Stimulated activated naive CD8-positive, alpha-beta T cell treated with anti-CD3 and anti-CD28 coated beads, Interleukin-15, amount 100 ng/mL, for 72 hours (primary cell): ENCODE measurements around the gene NUDCD3.
"Not testable (repeated sequence)": the region's sequence is repeated elsewhere in the genome, so short reads cannot be mapped to it uniquely, and the experiment has no call there.

Experiments
- ATAC-seq: fragments of 150-1000 bp; cut with Tn5 transposase; 2 replicates; pipeline ENCODE4 v1.10.0; 2021; ENCODE audit warnings: mild to moderate bottlenecking, moderate library complexity
- DNase-seq, 2 donors: peaks; one replicate each; pipeline ENCODE4 v3.0.0; 2021 to 2022
- H3K27ac Mint-ChIP-seq, 2 donors: one replicate each; pipeline ENCODE4 v1.8.0; 2022; ENCODE audit warnings: mild to moderate bottlenecking in 2 of 2, mixed read lengths in 2 of 2, moderate library complexity in 2 of 2
- H3K27me3 Mint-ChIP-seq: one replicate; pipeline ENCODE4 v1.8.0; 2022; ENCODE audit warnings: mixed read lengths
- H3K4me1 Mint-ChIP-seq: one replicate; pipeline ENCODE4 v1.8.0; 2022; ENCODE audit warnings: mild to moderate bottlenecking, mixed read lengths
- H3K4me3 Mint-ChIP-seq, 2 donors: one replicate each; pipeline ENCODE4 v1.8.0; 2022; ENCODE audit warnings: mild to moderate bottlenecking in 2 of 2, mixed read lengths in 2 of 2, moderate library complexity in 1 of 2
- H3K9me3 Mint-ChIP-seq, 2 donors: one replicate each; pipeline ENCODE4 v1.8.0; 2022; ENCODE audit warnings: mixed read lengths in 2 of 2

Gene NUDCD3

GRCh38 chr7:44448922-44449583, 41.4 kb downstream of the NUDCD3 start:
- Mint-ChIP-seq H3K27me3 (no peaks in the 10 kb centered on the region), H3K9me3 (peaks cover 0 to 6% of the 10 kb centered on the region in 2 donors), H3K4me3 (no peak overlapping the region), H3K4me1 (peaks cover 41% of the 10 kb centered on the region), H3K27ac (peak overlapping the region in 1 of 2 donors; percentile 91)
- ATAC-seq (no peak), DNase-seq (no peak)

- Mint-ChIP-seq H3K27me3 (no peaks in the 10 kb centered on the region), H3K4me1 (peaks cover 39% of the 10 kb centered on the region), H3K9me3 (peaks cover 0 to 6% of the 10 kb centered on the region in 2 donors), H3K4me3 (no peak overlapping the region), H3K27ac (peak overlapping the region in 1 of 2 donors; percentile 14)
- no peak for DNase-seq
- no peak for ATAC-seq
These were observed 42.5 kb downstream of the NUDCD3 start for GRCh38 chr7:44447874-44448425.

GRCh38 chr7:44445986-44446671, 44.3 kb downstream of the NUDCD3 start:
- Mint-ChIP-seq H3K27ac (no peak overlapping the region), H3K4me1 (peaks cover 44% of the 10 kb centered on the region), H3K27me3 (no peaks in the 10 kb centered on the region), H3K4me3 (no peak overlapping the region), H3K9me3 (peaks cover 0 to 6% of the 10 kb centered on the region in 2 donors)
- ATAC-seq, result no peak
- no peak for DNase-seq

GRCh38 chr7:44441079-44441478, 49.4 kb downstream of the NUDCD3 start:
- Mint-ChIP-seq H3K27ac (no peak overlapping the region), H3K4me1 (peaks cover 50% of the 10 kb centered on the region), H3K9me3 (peaks cover 0 to 6% of the 10 kb centered on the region in 2 donors), H3K4me3 (no peak overlapping the region), H3K27me3 (no peaks in the 10 kb centered on the region)
- DNase-seq, result no peak
- no peak for ATAC-seq

GRCh38 chr7:44440577-44441078, 49.8 kb downstream of the NUDCD3 start:
- Mint-ChIP-seq H3K4me3 (no peak overlapping the region), H3K27ac (no peak overlapping the region), H3K27me3 (no peaks in the 10 kb centered on the region), H3K9me3 (peaks cover 0 to 6% of the 10 kb centered on the region in 2 donors), H3K4me1 (peaks cover 53% of the 10 kb centered on the region)
- DNase-seq, result no peak
- ATAC-seq, result no peak

GRCh38 chr7:44439926-44440325, 50.5 kb downstream of the NUDCD3 start:
- ATAC-seq (no peak), DNase-seq (no peak)
- peaks cover 56% of the 10 kb centered on the region for H3K4me1 Mint-ChIP-seq
- H3K9me3 Mint-ChIP-seq, result no peaks in the 10 kb centered on the region
- no peaks in the 10 kb centered on the region for H3K27me3 Mint-ChIP-seq
- H3K4me3 Mint-ChIP-seq, result no peak overlapping the region
- no peak overlapping the region for H3K27ac Mint-ChIP-seq

- H3K27me3 Mint-ChIP-seq, result no peaks in the 10 kb centered on the region
- H3K9me3 Mint-ChIP-seq, result no peaks in the 10 kb centered on the region
- DNase-seq (no peak), ATAC-seq (no peak)
- H3K27ac Mint-ChIP-seq, result no peak overlapping the region
- no peak overlapping the region for H3K4me3 Mint-ChIP-seq
- H3K4me1 Mint-ChIP-seq, result peaks cover 65% of the 10 kb centered on the region
These were observed 51.6 kb downstream of the NUDCD3 start for GRCh38 chr7:44438816-44439215.

GRCh38 chr7:44434201-44434600, 56.3 kb downstream of the NUDCD3 start:
- no peak for DNase-seq
- H3K9me3 Mint-ChIP-seq, result no peaks in the 10 kb centered on the region
- H3K4me1 Mint-ChIP-seq, result peaks cover 60% of the 10 kb centered on the region
- no peak overlapping the region for H3K4me3 Mint-ChIP-seq
- H3K27me3 Mint-ChIP-seq, result no peaks in the 10 kb centered on the region
- no peak for ATAC-seq
- H3K27ac Mint-ChIP-seq, result peak overlapping the region in 1 of 2 donors; percentile 66

- Mint-ChIP-seq H3K9me3 (no peaks in the 10 kb centered on the region), H3K27ac (peak overlapping the region in 1 of 2 donors; percentile 21)
- ATAC-seq, result no peak
These were observed 57.0 kb downstream of the NUDCD3 start for GRCh38 chr7:44433255-44434022.

GRCh38 chr7:44432381-44432977, 58.0 kb downstream of the NUDCD3 start:
- no peak overlapping the region for H3K27ac Mint-ChIP-seq
- DNase-seq, result no peak
- H3K4me1 Mint-ChIP-seq, result peaks cover 59% of the 10 kb centered on the region
- no peak overlapping the region for H3K4me3 Mint-ChIP-seq
- H3K9me3 Mint-ChIP-seq, result no peaks in the 10 kb centered on the region
- ATAC-seq, result no peak
- H3K27me3 Mint-ChIP-seq, result no peaks in the 10 kb centered on the region

More at GRCh38 chr7:44433255-44434022, 57.0 kb downstream of the NUDCD3 start:
- DNase-seq, result no peak
- Mint-ChIP-seq H3K27me3 (no peaks in the 10 kb centered on the region), H3K4me3 (no peak overlapping the region), H3K4me1 (peaks cover 60% of the 10 kb centered on the region)

GRCh38 chr7:44431091-44431608, 59.3 kb downstream of the NUDCD3 start:
- Mint-ChIP-seq H3K27ac (no peak overlapping the region), H3K4me1 (peaks cover 48% of the 10 kb centered on the region), H3K4me3 (no peak overlapping the region), H3K9me3 (no peaks in the 10 kb centered on the region), H3K27me3 (no peaks in the 10 kb centered on the region)
- ATAC-seq (peak; percentile 59), DNase-seq (no peak)

GRCh38 chr7:44430054-44430453, 60.4 kb downstream of the NUDCD3 start:
- DNase-seq, result no peak
- Mint-ChIP-seq H3K9me3 (no peaks in the 10 kb centered on the region), H3K27me3 (no peaks in the 10 kb centered on the region), H3K27ac (no peak overlapping the region), H3K4me3 (no peak overlapping the region), H3K4me1 (peaks cover 42% of the 10 kb centered on the region)
- ATAC-seq, result no peak

- H3K27ac Mint-ChIP-seq, H3K9me3 Mint-ChIP-seq, DNase-seq, H3K4me3 Mint-ChIP-seq, ATAC-seq, H3K27me3 Mint-ChIP-seq: not testable (repeated sequence)
- H3K4me1 Mint-ChIP-seq, result peaks cover 50% of the 10 kb centered on the region
These were observed 65.7 kb downstream of the NUDCD3 start for GRCh38 chr7:44424762-44425161.

GRCh38 chr7:44416941-44417340, 73.5 kb downstream of the NUDCD3 start:
- Mint-ChIP-seq H3K9me3 (peaks cover 1 to 2% of the 10 kb centered on the region in 2 donors), H3K4me1 (peaks cover 50% of the 10 kb centered on the region), H3K27ac (no peak overlapping the region), H3K27me3 (no peaks in the 10 kb centered on the region), H3K4me3 (no peak overlapping the region)
- DNase-seq (no peak), ATAC-seq (no peak)

GRCh38 chr7:44415510-44415909, 74.9 kb downstream of the NUDCD3 start:
- no peak overlapping the region for H3K4me3 Mint-ChIP-seq
- ATAC-seq, result no peak
- no peaks in the 10 kb centered on the region for H3K27me3 Mint-ChIP-seq
- peaks cover 36% of the 10 kb centered on the region for H3K4me1 Mint-ChIP-seq
- DNase-seq, result no peak
- H3K27ac Mint-ChIP-seq, result no peak overlapping the region
- peaks cover 5 to 8% of the 10 kb centered on the region in 2 donors for H3K9me3 Mint-ChIP-seq
